CD4-positive, alpha-beta T cell treated with Interleukin-15 for 1 hour (primary cell): ENCODE measurements around the gene TPRG1L.
A peak's percentile ranks its signal among the peaks of the same experiment; 100 is the strongest.

Experiments used
- DNase-seq: peaks from one replicate; pipeline ENCODE4 v3.0.0-alpha.2; 2020

Gene TPRG1L

DNA sequence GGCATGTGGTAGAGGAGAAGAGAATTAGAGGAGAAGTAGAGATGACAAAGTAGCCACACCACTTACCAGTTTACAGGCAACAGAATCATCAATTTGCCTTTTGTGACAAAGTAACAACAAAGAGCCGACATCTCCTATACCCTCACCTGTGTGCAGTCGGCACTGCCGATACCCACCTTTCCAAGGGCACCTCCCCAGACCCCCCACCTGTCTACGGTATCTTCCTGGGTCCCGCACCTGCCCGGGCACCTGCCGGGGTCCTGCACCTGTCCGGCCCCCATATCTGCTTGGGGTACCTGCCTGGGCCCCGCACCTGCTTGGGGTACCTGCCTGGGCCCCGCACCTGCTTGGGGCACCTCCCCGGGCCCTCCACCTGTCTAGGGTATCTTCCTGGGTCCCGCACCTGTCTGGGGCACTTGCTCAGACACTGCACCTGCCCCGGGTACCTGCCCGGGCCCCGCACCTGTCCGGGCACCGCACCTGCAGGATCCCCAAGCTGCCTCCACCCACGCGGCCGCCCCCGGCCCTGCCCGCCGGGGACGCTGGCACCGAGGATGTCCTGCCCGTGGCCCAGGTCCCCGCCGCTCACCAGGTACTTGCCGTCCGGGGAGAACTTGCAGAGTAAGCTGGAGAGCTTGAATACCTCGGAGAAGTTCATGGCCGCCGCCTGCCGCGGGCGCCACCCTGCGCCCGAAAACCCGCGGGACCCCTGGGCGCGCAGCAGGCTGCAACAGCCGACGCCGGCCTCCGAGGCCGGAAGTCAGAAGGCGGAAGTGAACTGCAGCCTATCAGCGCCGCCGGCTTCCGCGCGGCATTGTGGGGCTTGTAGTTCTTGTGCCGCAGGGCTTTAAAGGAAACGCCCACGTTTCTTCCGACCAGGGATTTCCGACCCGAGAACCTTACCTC is 24.8 kb downstream of the TPRG1L start, which contains the start of gene WRAP73:
Gene WRAP73 (minus strand): TSS at position 762 of the 906 bp plus-strand sequence. CDS start 104 bp downstream, at position 658.
- DNase-seq = peak; percentile 91

DNA sequence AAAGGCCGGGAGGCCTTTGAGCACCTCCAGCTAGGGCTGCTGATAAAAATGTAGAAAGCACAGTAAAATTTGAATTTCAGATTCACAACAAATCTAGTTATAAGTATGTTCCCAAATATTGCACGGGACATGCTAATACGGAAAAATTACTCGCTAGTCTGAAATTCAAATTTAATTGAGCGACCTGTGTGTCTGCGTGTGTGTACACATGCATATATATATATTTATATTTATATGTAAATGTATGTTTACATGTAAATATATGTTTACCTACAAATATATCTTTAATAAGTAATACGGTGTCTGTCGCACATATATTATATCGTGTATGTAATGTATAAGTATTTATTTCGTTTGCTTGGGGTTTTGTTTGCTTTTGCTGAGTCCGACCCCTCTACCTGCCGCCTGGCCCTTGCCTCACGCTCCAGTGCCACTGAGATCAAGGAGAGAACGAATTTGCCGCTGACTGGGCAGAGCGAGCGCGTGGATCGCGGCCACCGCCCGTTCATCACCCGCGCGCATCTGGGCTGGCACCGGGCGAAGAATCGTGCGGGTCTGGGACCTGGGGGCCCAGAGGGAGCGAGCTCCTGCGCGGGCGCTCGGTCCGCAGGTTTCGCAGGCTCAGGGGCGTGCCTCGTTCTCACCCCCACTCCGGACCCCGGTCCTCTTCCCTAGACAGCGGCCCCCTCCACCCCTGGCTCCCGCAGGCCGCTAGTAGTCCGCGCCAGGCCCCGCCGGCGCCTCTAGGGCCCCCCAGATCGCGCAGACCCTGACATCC is 25.6 kb downstream of the TPRG1L start:
- DNase-seq = no peak

DNA sequence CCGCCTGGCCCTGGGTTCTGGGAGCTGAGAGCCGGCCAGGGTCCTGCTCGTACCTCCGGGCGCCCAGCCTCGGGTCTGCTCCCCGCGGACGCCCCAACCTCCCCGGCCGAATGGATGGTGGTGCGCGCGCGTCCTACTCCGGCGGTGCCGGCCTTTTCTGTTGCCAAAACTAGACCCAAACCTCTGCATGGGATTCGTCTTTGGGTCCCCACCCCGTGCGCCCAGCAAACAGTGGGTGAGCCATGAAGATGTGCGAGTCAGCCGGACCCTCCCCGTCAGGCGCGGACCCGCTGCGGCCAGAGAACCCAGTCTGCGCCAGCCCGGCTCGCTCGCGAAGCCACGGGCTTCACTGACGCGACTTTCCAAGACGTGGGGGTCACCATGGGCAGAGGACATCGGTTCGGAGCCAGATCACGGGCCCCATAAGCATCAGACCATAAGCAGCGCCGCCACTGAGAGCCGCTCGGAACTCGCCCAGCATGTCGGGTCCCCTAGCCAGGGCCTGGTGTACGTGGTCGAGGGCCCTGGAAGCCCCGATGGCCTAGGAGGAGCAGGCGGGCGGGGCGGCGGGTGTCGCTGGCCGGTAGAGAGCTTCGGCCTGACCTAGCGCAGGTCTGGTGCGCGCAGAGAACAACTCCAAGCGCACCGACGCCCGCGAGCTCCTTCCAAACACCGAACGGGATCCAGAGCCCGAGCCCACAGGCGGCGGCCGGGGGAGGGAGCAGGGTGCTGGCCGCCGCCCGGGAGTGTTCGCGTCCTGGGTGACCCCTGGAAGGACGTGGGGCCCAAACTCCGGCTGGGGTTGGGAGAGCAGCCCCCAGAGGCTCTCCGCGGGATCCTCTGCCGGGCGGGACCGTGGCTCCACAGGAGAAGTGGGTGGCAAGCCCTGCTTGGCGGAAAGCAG is 26.5 kb downstream of the TPRG1L start:
- DNase-seq = no peak

DNA sequence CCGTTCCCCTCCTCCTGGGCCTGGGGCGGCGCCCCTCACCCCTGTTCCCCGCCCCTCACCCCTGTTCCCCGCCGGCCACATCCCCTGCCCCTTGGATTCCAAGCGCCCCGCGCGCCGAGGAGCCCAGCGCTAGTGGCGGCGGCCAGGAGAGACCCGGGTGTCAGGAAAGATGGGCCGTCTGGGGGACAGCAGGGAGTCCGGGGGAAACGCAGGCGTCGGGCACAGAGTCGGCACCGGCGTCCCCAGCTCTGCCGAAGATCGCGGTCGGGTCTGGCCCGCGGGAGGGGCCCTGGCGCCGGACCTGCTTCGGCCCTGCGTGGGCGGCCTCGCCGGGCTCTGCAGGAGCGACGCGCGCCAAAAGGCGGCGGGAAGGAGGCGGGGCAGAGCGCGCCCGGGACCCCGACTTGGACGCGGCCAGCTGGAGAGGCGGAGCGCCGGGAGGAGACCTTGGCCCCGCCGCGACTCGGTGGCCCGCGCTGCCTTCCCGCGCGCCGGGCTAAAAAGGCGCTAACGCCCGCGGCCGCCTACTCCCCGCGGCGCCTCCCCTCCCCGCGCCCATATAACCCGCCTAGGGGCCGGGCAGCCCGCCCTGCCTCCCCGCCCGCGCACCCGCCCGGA is 27.2 kb downstream of the TPRG1L start, which contains the start of gene TP73:
Gene TP73 (plus strand): TSS at position 587 of the 618 bp plus-strand sequence. CDS start 29,850 bp downstream, outside the sequence.
- no peak for DNase-seq

DNA sequence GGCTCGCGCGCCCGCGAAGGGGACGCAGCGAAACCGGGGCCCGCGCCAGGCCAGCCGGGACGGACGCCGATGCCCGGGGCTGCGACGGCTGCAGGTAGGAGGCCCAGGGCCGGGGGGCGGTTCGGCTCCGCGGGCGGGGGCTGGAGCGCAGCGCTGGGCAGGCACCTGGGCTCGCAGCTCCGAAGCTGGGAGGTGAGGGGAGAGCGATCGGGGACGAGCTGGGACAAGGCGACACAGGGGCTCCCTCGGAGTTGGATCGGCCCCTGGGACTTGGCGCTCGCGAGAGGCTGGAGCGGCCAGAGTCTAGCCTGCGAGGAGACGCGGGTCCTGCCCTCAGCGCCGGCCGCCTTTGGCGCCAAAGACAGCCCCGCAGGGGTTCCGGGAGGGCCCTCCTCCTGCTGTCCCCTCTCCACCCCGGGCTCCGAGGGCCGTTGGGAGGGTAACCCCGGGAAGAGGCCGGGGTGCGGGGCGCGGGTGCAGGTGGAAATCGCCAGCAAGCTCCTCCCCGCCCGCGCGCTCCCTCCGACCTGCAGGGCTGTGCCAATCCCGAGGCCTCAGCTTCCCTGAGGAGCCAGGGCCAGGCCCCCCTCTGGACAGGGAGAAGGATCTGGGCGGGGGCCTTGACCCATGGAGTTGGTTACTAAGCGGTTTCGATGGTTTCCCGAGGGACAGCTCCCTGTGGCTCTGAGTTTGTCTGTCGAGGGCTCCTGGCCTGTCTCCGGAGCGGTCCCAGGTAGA is 27.9 kb downstream of the TPRG1L start:
- DNase-seq = no peak

DNA sequence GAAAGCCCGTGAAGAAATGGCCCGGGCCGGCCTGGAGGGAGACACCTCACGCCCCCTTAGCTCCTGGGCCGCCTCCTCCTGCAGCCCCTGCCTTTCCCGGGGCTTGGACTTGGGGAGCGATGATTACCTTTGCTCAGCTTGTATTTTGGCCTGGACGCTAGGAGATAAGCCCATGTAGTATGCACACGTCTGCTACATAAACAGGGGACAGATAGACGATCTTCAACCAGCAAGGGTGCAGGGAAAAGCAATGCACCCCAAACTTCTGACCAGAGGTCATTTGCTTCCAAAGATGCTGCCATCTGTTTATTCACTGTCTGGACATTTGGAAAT is 28.4 kb downstream of the TPRG1L start:
- DNase-seq = no peak

DNA sequence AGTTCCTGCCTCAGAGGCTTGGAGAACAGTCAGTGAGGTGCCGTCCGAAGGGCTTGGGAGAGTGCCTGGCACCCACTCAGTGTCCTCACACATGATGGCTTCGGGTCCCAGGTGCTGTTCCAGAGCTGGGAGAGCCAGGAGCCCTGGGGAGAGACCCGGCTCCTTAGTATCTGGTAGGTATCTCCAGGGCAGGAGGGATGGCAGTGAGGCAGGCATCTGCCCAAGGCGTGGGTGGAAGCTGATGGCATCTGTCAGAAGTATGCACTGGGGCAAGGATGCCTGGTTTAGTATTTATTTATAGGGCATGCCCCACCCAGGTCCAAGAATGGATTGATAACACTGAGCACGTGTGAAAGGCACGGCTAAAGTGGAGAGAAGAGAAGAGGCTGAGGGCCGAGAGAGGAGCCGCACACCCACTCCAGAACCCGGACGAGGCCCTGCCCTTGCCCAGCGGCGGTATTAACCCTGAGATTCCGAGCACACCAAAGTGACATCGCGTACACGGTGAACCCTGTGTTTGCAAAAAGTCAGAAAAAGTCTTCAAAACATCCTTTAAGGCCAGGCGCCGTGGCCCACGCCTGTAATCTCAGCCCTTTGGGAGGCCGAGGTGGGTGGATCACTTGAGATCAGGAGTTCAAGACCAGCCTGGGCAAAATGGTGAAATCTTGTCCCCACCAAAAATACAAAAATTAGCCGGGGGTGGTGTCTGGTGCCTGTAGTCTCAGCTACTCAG is 29.9 kb downstream of the TPRG1L start:
- no peak for DNase-seq

DNA sequence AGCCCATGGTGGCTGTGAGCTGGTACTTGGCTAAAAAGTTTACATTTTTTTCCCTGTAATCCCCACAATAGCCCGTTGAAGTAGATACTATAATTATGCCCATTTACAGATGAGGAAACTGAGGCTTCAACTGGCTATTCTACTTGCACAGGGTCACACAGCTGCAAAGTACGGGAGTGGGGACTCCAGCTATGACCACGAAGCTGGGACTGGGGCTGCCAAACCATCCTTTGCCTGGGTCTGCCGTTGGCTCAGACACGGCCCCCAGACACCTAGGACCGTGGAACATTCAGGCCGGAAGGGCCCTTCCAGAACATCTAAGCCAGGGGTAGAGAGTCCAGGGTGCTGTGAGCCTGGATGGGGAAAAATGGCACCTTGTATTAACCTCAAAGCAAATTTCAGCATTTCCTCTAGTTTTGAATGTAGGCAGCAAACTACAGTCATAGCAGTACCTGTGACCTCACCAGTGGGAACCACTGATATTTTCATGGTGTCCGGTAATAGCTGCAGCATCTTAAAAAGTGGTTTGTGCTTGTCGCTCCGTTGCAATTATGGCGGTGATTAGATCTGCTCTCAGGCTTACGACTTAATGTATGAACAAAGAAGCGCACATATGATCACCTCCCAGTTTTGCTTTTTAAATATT is 31.8 kb downstream of the TPRG1L start:
- no peak for DNase-seq

DNA sequence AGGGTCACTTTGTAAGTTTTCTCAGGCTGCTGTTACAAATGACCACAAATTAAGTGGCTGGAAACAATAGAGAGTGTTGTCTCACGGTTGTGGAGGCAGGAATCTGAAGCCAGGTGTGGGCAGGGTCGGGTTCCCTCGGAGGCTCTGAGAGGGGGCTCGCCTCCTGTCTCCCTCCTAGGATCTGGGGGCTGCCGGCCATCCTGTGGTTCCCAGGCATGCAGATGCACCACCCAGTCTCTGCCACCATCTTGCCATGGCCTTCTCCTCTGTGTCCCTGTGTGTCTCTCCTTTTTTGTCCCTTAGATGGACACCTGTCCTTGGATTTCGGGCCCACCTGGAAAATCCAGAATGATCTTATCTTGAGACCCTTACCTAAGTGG is 32.3 kb downstream of the TPRG1L start:
- DNase-seq = no peak

DNA sequence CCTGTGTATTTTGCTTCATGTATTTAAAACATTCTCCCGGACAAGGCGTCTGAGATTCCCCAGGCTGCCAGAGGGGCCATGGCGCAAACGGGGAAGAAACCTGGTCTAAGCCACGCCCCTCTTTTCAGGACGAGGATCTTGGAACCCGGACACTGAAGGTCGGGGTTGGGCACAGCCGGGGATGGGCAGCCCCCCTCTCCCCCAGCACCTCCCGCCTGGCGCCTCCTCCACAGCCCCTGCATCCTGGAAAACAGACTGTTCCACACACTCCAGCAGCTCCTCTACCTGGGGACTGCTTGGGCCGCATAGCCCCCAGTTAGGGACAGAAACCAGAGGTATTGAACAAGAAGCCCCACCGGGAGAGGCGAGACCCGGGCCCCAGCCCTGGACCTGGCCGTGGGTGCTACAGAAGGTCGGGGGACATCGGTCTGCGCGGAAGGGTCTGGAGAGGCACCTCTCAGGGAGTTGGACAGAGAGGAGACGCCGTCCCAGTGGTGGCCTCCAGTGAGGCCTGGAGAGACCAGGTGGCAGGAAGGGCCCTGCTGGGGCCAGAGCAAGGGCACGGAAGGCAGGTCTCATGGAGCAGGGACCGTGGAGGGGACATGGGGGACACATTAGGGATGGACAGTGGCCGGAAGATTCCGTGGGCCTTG is 32.9 kb downstream of the TPRG1L start:
- no peak for DNase-seq

DNA sequence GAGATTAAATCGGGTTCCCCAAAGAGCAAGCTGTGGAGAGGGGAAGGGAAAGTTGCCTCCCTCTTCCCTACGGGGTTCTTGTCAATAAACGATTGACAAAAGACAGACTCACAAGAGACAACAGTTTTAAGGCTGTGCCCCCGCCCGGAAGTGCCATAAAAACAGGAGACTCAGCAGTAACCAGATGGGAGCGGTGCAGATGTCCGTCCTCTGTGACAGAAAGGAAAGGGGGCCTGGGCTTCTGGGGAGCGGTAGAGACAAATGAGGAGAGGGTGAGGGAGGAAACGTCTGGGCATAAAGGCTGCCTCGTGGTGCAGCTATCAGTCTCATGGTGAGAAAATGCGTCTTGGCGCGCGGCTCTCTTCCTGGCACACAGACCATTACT is 33.4 kb downstream of the TPRG1L start:
- no peak for DNase-seq

DNA sequence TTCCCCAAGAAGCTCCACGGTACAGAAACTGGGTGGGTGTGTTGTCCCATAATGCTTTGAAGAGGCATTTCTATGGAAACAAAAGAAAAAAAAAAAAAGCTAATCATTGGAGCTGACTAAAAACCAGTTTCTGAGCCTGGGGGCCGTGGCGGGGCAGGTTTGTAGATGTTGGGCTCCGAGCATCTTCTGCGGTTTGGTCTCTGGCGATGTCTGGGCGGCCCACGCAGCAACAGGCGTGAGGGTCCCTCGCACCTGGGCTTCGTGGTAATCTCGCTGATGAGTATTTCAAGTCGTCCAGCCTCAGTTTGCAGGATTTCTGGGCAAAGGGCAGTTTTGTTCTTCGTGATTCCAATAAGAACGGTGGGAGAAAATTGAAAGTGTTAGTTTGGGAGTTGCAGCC is 34.3 kb downstream of the TPRG1L start:
- no peak for DNase-seq

DNA sequence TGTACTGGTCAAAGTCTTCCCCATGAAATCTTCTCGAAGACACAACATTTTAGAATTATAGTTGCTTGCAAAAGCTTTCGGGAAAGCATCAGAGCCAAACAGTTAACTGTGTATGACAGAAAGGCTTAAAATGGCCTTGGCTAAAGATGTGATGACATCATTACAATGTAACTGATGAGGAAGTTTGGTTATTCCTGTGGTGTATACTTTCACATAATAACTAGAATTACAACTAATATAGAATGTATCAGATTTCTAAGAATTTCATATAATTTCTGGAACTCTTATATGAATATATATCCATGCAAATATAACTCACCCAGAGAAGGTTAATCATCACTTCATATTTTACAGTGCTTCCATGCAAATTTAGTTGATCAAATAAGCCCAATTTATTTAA is 35.9 kb downstream of the TPRG1L start:
- no peak for DNase-seq

DNA sequence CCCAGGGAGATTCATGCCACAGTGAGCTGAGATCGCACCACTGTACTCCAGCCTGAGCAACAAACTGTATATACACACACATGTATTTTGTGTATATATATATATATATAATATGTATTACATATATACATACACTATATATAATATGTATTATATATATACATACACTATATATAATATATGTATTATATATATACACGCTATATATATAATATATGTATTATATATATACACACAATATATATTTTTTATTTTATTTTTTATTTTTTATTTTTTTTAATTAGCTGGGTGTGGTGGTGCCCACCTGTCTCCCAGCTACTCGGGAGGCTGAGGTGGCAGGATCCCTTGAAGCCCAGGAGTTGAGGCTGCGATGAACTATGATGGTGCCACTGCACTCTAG is 36.8 kb downstream of the TPRG1L start:
- no peak for DNase-seq

DNA sequence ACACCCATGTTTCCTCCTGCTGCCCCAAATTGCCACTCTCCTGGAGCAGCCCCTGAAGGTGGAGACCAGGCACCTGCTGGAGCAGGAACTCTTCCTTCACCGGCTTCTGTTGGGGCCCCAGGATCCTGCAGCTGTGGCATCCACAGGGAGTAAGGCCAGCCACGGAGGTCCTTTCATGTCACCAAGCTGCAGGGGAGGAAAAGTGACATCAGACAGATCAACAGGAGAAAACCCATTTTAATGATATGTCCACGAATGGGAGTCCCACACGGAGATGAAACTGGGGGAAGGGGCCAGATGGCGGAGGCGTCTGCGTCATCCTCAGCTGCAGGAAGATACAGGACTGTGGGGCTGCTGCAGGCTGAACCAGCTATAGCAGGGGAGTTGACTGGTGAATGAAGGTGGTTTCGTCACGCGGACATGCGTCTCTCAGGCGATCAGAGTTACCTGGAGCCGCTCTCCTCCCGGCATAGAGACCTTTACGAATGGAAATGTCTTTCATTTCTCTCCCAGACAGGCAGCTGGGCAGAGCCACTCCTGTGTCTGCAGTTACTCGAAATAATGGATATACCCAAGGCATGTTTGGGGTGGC is 37.4 kb downstream of the TPRG1L start:
- no peak for DNase-seq

DNA sequence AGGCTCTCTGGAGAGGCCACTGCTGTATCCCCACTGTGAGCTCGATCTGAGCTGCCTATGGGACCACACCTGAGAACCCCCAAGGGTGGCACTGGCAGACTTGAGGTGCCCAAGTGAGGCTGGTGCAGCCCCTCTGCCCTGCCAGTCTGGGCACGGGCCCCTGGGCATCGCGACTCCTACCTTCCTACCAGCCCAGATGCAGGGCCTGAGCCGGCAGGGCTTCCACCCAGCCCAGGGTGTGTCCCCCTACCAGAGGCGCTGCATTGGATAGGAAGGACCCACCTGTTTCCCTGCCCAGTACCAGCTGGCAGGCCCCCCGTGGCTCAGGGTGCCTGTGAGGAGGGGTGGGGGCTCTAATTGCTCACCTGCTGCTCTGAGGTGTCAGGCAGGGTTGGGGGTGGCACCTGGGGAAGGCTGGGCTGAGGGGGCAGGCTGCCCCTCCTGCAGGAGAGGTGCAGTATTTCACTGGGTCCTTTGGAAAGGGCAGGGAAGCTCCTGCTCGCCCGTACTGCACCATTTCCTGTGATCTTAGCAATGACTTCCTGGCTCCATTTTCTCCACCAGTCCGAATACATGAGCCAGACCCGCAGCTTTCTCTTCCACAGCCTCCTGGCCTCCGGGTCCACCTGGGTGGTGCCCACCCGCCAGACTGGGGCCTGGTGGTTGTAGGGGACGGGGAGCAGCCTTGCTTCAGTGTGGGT is 39.3 kb downstream of the TPRG1L start:
- DNase-seq = no peak

DNA sequence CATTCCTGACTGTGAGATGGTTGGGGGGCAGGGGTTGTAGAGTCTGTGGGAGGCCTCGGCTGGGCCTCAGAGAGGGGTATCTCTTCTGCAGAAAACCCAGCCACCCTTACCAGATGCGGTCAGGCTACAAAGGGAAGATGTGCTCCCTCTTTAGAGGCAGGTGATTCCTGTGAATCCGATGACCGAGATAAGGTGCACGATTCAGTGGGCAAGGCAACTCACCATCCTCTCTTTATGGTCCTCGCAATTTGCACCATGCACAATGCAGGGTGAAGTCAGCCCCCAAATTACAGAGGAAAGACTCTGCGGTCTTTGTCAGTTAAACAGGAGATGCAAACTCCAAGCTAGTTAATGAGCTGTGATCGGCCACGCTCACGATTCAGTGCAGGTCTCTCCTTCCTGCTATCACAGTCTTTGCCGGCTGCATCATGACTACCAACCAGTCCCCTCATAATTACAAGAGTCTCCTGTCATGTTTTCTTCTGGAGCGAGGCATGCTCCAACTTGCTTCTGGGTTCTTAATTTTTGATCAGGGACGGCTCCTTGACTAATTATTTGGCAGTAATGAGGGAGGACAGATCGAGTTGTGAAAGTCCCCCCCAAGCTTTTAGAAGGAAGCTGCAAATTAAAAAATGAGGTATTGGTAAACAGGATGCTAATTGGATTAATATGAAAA is 40.0 kb downstream of the TPRG1L start:
- no peak for DNase-seq

DNA sequence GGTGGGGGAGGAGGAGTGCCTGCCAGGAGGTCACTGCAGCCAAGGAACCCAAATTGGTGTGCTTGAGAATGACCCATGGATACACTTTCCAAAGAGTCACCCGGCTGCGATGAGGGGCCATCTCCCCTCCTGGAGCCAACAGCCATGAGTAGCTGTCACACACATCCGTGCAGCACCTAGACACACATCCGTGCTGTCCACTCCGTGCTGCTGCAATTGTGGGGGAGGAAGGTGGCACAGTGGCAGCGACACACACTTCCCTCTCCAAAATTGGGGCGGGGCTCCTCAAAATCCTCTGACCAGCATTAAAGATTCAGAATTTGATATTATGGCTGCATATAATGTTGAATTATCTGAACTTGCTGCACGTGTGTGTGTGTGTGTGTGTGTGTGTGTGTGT is 43.3 kb downstream of the TPRG1L start:
- no peak for DNase-seq
